Activated CD4-positive, CD25-positive, alpha-beta regulatory T cell treated with anti-CD3 and anti-CD28 coated beads, Interleukin-2, amount 50 U/mL, for 72 hours (primary cell): ENCODE data around the gene AGRN.
"Not testable (repeated sequence)": the region's sequence is repeated elsewhere in the genome, so short reads cannot be mapped to it uniquely, and the experiment has no call there.

Experiments
- DNase-seq: peaks from one replicate; pipeline ENCODE4 v3.0.0; 2021

AGRN gene

GRCh38 chr1:1094981-1095380, 75.1 kb downstream of the AGRN start:
- DNase-seq: no peak

GRCh38 chr1:1096136-1096535, 76.2 kb downstream of the AGRN start:
- DNase-seq: peak; percentile 12

- DNase-seq: peak; percentile 16
Observed at GRCh38 chr1:1098681-1099421, 78.9 kb downstream of the AGRN start.

- DNase-seq: no peak
Observed at GRCh38 chr1:1099506-1100183, 79.7 kb downstream of the AGRN start.

GRCh38 chr1:1100296-1100695, 80.4 kb downstream of the AGRN start:
- DNase-seq: peak; percentile 7

GRCh38 chr1:1101503-1101902, 81.6 kb downstream of the AGRN start:
- no peak for DNase-seq

- not testable (repeated sequence) for DNase-seq
Observed at GRCh38 chr1:1104152-1104551, 84.2 kb downstream of the AGRN start.
